ENCODE results near the gene MKNK1. TPM values are rescaled to one million over a fixed set of nuclear protein-coding genes. Genes with fewer than 3 reads are reported as not detected.

The MKNK1 gene
- total RNA-seq, 4 donors from 2014 or later = 23.0 to 42.1 (median 34.5) TPM

GRCh38 chr1:46538147-46538546, 65.9 kb downstream of the MKNK1 start:
- 40 to 100% methylated on average over 1 of the region's 2 CpGs for WGBS, 2 donors (ENCODE audit: low coverage in 1 of 2)
- TF ChIP-seq POLR2A (IDR thresholded peaks at IDR 0.05) (no peak), POLR2AphosphoS5 (IDR thresholded peaks at IDR 0.05) (no peak), EP300 (IDR thresholded peaks at IDR 0.05) (no peak), CTCF (IDR thresholded peaks at IDR 0.05) (no peak)
- Histone ChIP-seq H3K4me1 (peaks cover 0 to 9% (median 0%) of the 10 kb centered on the region in 3 donors), H3K4me3 (no peak overlapping the region), H3K36me3 (no peaks in the 10 kb centered on the region), H3K27ac (no peak overlapping the region), H3K27me3 (peaks cover 7% of the 10 kb centered on the region), H3K9me3 (no peaks in the 10 kb centered on the region)
- ATAC-seq = no peak

DNA sequence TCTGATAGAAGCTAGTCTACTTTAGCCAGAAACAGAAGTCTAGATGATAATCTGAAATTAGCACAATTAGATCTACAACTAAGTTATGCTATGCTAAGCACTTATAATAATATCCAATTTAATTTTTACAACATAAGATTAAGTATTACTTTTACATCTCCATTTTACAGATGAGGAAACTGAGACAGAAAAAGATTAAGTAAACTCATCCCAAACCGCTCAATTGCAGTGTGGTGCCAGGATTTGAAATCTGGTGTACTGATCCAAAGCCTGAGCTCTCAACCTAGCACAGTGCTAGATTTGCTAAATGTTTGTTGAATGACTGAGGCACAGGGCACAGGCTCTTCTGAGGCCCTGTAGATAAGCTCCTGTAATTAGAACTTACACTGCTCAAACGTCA, 66.4 kb downstream of the MKNK1 start:
- H3K9me3 ChIP-seq = no peaks in the 10 kb centered on the region
- TF ChIP-seq CTCF (IDR thresholded peaks at IDR 0.05) = no peak
- TF ChIP-seq EP300 (IDR thresholded peaks at IDR 0.05) = no peak
- no peak for TF ChIP-seq POLR2A (IDR thresholded peaks at IDR 0.05)
- no peak for TF ChIP-seq POLR2AphosphoS5 (IDR thresholded peaks at IDR 0.05)
- H3K27me3 ChIP-seq = peaks cover 4% of the 10 kb centered on the region
- no peak overlapping the region for H3K4me3 ChIP-seq
- 81 to 89% methylated on average over 1 to 2 of the region's 2 CpGs for WGBS, 2 donors (ENCODE audit: low coverage in 1 of 2)
- no peak for ATAC-seq
- H3K36me3 ChIP-seq = no peaks in the 10 kb centered on the region
- peaks cover 0 to 12% (median 0%) of the 10 kb centered on the region in 3 donors for H3K4me1 ChIP-seq
- no peak overlapping the region for H3K27ac ChIP-seq

- TF ChIP-seq EP300 (IDR thresholded peaks at IDR 0.05) = no peak
- no peak for TF ChIP-seq CTCF (IDR thresholded peaks at IDR 0.05)
- no peak for TF ChIP-seq POLR2AphosphoS5 (IDR thresholded peaks at IDR 0.05)
- no peak for TF ChIP-seq POLR2A (IDR thresholded peaks at IDR 0.05)
- H3K27ac ChIP-seq = no peak overlapping the region
- H3K4me3 ChIP-seq = no peak overlapping the region
- WGBS, 2 donors (ENCODE audit: low coverage in 1 of 2) = 94 to 100% methylated on average over 1 of the region's 1 CpG
- ATAC-seq = no peak
- H3K9me3 ChIP-seq = no peaks in the 10 kb centered on the region
- peaks cover 4% of the 10 kb centered on the region for H3K27me3 ChIP-seq
- no peaks in the 10 kb centered on the region for H3K36me3 ChIP-seq
- H3K4me1 ChIP-seq = peaks cover 0 to 16% (median 0%) of the 10 kb centered on the region in 3 donors
Observed at GRCh38 chr1:46536527-46536926, 67.5 kb downstream of the MKNK1 start.

DNA sequence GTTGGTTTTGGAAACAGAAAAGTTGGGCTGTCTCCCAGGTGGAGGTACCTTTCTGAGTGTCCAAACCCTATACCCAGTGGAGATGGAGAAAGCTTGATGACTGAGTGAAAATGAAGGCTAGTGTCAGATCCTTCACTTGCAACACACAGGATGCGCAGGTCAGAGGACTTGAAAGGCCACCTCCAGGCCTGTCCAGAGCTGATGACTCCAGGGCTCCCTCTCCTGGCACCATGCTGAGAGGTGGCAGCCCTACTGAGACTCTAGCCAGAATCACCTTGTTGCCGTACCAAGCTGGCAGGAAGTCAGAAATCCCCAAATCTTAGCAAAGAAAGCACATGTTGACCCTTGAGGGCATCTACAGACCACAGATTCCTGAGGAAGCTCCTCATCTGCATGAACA, 69.0 kb downstream of the MKNK1 start:
- WGBS, 2 donors (ENCODE audit: low coverage in 1 of 2) = 50% methylated on average over 1 of the region's 2 CpGs; no CpG with 5 or more reads in 1 of the 2 donors

More for the DNA sequence above, 69.0 kb downstream of the MKNK1 start:
- ATAC-seq = no peak
- Histone ChIP-seq H3K9me3 (no peaks in the 10 kb centered on the region), H3K27me3 (peaks cover 14% of the 10 kb centered on the region), H3K4me3 (no peak overlapping the region), H3K36me3 (no peaks in the 10 kb centered on the region), H3K27ac (no peak overlapping the region), H3K4me1 (peaks cover 0 to 16% (median 0%) of the 10 kb centered on the region in 3 donors)
- TF ChIP-seq CTCF (IDR thresholded peaks at IDR 0.05) = peak in 1 of 4 experiments; percentile 19
- no peak for TF ChIP-seq POLR2AphosphoS5 (IDR thresholded peaks at IDR 0.05)
